ENCODE measurements around the gene CREG2. TPM values are rescaled to one million over a fixed set of nuclear protein-coding genes. Genes with fewer than 3 reads are reported as not detected.

CREG2 gene
- total RNA-seq, 4 donors from 2014 or later, result not detected

DNA sequence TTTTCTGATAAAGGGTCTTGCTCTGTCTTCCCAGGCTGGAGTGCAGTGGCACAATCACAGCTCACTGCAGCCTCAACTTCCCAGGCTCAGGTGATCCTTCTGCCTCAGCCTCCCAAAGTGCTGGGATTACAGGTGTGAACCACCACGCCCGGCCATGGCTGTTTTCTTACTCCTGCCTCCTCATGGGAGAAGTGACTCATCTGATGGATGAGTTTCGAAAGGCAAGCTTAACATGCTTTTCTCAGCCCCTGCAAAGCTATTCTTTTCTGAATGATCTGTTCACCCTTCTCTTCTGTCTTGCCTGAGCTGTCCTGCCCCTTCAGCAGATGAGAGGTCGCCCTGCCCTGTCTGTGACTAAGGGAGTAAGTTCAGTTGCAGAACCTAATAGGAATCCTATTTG, 929 bp upstream of the CREG2 start:
- TF ChIP-seq CTCF (IDR thresholded peaks at IDR 0.05; ENCODE audit: low read depth), result no peak

- no peak for TF ChIP-seq CTCF (IDR thresholded peaks at IDR 0.05; ENCODE audit: low read depth)
These were observed 628 bp downstream of the CREG2 start for GRCh38 chr2:101386599-101387150.

GRCh38 chr2:101383016-101383541, 4.2 kb downstream of the CREG2 start:
- no peak for TF ChIP-seq CTCF (IDR thresholded peaks at IDR 0.05; ENCODE audit: low read depth)

- TF ChIP-seq CTCF (IDR thresholded peaks at IDR 0.05; ENCODE audit: low read depth), result no peak
These were observed 4.9 kb downstream of the CREG2 start for GRCh38 chr2:101382442-101382841.

DNA sequence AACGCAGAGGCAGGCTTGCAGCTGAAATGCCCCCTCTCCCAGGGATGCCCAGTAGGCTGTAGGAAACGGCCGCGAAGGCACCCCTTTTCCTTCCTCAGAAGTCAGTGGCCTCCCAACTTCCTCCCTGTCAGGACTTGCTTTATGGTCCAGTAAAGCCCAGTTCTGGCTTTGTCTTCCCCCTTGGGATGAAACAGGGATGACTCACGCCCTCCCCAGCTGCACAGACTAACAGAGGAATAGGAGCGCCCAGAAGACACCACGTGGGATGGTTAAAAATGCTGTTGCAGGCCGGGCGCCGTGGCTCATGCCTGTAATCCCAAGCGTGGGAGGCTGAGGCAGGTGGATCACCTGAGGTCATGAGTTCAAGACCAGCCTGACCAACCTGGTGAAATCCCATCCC, 6.9 kb downstream of the CREG2 start:
- no peak for TF ChIP-seq CTCF (IDR thresholded peaks at IDR 0.05; ENCODE audit: low read depth)

- TF ChIP-seq CTCF (IDR thresholded peaks at IDR 0.05; ENCODE audit: low read depth), result no peak
These were observed 8.2 kb downstream of the CREG2 start for GRCh38 chr2:101379091-101379490.

GRCh38 chr2:101375653-101376052, 11.7 kb downstream of the CREG2 start:
- no peak for TF ChIP-seq CTCF (IDR thresholded peaks at IDR 0.05; ENCODE audit: low read depth)

Data from subcutaneous adipose tissue (tissue), 4 donors.